Kasumi-1 (cell line): ENCODE data around the gene ALCAM.

Source experiments
- DNase-seq, 2 experiments: peaks; one replicate each; lab custom pipeline; 2025; lab: John Stamatoyannopoulos, UW

ALCAM gene

GRCh38 chr3:105493305-105493892 lies 126.7 kb downstream of the ALCAM start:
- DNase-seq: no peak

- no peak for DNase-seq
Measured at GRCh38 chr3:105495021-105495420, 128.3 kb downstream of the ALCAM start.

GRCh38 chr3:105496343-105496742 lies 129.6 kb downstream of the ALCAM start:
- no peak for DNase-seq

- no peak for DNase-seq
Measured at GRCh38 chr3:105497386-105497785, 130.7 kb downstream of the ALCAM start.

- DNase-seq: no peak
Measured at GRCh38 chr3:105499961-105500360, 133.3 kb downstream of the ALCAM start.

DNA sequence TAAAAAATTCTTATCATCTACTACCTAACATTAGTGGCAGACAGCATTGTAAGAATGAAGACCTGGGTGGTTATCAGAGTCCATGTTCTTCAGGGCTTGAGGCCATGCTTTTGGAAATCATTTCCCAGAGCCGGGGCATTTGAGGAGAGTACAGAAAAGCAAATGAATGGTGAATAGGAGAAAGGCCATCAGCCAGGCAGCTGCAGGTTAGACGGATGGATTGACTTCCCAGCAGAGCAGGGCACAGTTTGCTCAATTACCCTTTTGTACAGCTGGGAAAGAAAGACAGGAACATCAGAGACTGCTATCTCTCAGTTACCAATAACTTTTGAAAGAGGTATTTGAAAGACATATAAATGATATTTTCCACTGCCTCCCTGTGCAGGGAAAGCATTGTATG lies 135.6 kb downstream of the ALCAM start:
- DNase-seq: no peak

GRCh38 chr3:105503191-105503593 lies 136.5 kb downstream of the ALCAM start:
- DNase-seq: no peak

GRCh38 chr3:105504440-105504951 lies 137.8 kb downstream of the ALCAM start:
- no peak for DNase-seq

GRCh38 chr3:105505170-105505569 lies 138.5 kb downstream of the ALCAM start:
- DNase-seq: peak; percentile 54 to 61

- no peak for DNase-seq
Measured at GRCh38 chr3:105511031-105511430, 144.3 kb downstream of the ALCAM start.

- no peak for DNase-seq
Measured at GRCh38 chr3:105512061-105512460, 145.4 kb downstream of the ALCAM start.

DNA sequence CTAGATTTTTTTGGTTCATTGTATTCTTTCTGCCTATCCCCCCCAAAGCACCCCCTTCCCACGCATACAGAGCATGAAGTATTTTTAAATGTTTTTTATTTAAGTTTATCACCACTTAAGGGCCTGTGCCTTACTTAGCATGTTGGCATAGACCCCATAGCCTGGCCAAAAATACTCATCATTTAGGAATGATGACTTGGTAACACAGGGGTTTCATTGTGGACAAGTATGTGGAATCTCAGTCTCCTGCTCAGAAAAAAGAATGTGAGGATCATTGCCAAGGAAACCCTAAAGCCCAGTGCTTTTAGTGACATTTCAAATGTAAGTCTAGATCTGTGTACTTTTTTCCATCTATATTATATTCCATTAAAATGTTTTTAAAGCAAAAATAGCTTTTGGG lies 146.3 kb downstream of the ALCAM start:
- DNase-seq: no peak

DNA sequence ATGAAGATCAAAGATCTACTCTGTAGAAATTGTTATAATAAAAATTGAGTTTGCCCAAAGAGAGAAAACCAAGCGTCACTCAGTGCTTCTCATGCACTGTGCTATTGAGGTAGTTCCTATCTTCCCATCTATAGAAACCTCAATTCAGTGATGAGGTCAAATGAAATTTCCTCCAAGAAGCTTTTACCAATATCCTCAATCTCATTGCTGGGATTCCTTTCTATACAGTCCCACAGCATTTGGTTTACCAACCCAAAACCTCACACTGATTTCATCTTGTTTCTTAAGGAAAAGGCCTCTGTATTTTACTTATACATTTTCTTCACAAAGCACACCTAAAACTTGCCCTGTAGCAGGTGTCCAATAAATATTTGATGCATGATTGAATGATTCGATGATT lies 147.2 kb downstream of the ALCAM start:
- DNase-seq: no peak

DNA sequence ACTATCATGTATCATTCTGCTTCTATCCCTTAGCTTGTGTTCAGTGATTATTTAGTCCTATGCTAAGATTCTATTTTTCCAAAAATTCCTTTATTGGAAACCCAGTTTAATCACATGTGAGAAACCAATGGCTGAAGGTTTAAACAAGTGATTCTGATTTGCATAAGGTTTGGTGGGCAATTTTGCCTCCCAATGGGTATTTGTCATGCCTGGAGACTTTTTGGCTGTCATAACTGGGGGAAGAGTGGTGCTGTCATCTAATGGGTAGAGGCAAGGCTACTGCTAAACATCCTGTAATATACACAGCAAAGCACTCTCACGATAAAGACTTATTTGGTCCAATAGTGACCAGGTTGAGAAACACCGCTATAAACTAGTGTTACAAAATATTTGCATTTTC lies 148.7 kb downstream of the ALCAM start:
- DNase-seq: no peak

DNA sequence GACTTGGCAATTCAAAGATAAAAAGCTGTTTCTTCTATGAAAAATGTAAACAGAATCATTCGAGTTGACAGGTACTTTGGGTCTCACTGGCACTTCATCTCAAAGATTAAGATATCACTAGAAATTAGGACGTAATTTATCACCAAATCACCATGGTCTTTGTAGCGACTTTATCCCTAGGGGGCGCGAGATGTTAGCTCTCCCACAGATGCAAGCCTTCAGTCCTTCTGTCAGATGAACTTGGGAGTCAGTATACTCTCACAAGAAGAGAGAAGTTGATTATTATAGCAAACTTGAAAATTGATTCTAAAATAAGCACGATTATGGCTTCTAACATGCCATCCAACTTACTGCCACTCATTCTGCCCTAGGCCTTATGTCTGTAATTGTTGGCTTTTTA lies 150.3 kb downstream of the ALCAM start:
- no peak for DNase-seq

GRCh38 chr3:105518203-105518602 lies 151.5 kb downstream of the ALCAM start:
- DNase-seq: no peak

DNA sequence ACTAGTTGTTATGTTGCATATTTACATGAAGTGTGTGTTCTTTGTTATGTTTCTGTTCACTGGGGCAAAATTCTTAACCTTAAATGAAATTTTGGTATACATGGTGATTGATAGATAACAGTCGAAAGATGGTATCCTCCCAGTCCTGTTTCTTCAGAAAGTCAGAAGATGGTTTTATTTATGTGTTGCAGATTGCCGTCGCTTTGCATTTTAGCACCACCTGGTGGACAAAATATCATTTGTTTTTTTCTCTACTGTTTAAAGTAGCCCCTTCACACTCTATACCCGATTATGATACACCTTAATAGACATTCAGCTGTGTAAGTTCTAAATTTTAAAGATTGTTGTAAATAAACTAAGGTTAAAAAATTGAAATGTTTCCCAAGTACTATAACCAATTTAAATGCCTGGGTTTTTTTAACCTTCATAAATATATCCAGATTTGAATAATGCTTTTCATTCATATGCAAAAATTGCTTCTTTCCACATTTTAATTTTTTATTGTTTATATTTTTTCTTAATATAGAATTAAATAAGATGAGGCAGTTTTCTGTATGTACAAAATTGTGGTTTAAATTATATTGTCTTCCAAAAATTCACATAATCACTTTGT lies 152.2 kb downstream of the ALCAM start:
- peak; percentile 68 to 76 for DNase-seq

- DNase-seq: no peak
Measured at GRCh38 chr3:105521770-105522169, 155.1 kb downstream of the ALCAM start.

DNA sequence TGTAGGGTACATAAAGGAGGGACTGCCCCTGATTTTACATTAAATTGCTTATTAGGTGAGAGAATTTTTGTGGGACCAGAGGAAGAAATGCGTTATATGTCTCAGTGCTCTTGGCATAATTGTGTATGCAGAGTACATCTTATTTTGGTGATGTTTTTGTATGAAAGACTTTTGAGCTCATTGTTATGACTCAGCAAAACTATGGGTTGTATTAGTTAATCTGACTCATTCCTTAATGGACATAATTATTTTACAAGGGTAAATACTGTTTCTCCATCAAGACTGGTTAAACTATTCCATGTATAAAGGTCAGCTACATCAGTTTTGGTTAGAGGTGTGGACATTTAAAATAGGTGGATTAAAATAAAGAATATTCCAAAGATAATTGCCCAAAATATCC lies 156.8 kb downstream of the ALCAM start:
- no peak for DNase-seq

DNA sequence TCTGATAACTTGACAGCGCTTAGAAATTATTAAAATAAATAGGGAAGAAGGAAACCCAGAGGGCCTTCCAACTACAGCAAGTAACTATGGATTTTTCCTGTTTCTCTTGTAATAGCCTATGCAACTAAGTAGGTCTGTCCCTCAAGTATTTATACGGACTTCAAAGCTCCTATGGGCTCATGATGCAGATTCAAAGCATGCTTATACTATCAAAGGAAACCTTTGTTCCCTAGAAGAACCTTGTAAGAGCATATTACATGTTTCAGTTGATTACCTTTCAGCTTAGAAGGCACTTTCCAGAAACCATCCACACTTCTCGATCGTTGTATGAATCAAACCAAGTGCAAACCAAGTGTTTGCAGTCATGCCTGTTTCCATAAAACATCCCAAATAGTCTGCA lies 158.8 kb downstream of the ALCAM start:
- no peak for DNase-seq

- DNase-seq: no peak
Measured at GRCh38 chr3:105526360-105527111, 159.8 kb downstream of the ALCAM start.

DNA sequence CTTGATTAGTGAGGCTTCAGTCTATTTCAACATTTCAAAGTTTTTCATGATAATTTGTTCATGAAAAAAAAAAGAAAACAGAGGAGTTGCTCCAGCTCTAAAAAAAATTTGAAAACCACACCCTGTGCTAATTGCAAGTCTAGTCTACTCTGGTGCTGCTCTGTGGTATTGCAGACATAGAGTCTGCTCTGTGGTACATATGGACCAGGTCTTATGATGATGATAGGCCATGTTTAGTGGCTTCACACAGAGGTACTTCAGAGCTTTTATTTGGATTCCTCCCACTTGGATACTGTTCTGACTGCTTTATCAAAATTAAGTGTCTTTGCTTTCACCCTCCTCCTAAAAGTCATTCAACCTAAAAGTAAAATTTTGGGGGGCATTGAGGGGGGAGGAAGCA lies 160.8 kb downstream of the ALCAM start:
- no peak for DNase-seq

GRCh38 chr3:105527949-105528348 lies 161.2 kb downstream of the ALCAM start:
- no peak for DNase-seq
